ENCODE results near the gene SERPINC1. TPM values are rescaled to one million over a fixed set of nuclear protein-coding genes. Genes with fewer than 3 reads are reported as not detected.

The SERPINC1 gene
- total RNA-seq, 1 donor from 2014 or later, result not detected

DNA sequence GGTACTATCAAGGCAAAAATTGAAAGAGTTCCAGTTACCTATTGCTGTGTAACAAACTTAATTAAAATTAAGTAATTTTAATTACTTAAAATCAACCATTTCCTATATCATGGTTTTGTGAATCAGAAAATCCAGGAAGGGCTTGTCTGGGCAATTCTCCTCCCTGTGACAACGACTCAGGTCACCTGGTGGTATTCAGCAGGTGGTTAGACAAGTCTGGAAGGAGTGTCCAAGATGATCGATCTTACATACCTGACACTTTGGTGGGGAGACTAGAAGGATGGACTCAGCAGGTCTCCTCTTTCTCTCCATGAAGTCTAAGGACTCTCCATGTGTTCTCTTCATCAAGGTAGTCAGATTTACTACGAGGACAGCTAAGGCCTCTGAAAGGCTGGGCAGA is 22.9 kb downstream of the SERPINC1 start:
- H3K27me3 Mint-ChIP-seq (ENCODE audit: insufficient read depth, low read depth), result peaks cover 2% of the 10 kb centered on the region
- Histone ChIP-seq H3K27me3 (no peaks in the 10 kb centered on the region), H3K4me3 (no peak overlapping the region), H4K20me1 (ENCODE audit: low read depth) (no peaks in the 10 kb centered on the region), H3K36me3 (no peaks in the 10 kb centered on the region), H3F3A (ENCODE audit: low read depth) (no peaks in the 10 kb centered on the region), H3K79me2 (ENCODE audit: low read depth) (no peaks in the 10 kb centered on the region), H3K9me3 (ENCODE audit: low read depth) (no peaks in the 10 kb centered on the region), H3K4me2 (no peak overlapping the region), H3K27ac (no peak overlapping the region), H3K4me1 (no peaks in the 10 kb centered on the region), H3K9ac (no peak overlapping the region), H2AFZ (replicated peaks) (no peak overlapping the region)
- H3K36me3 Mint-ChIP-seq, result peaks cover 11% of the 10 kb centered on the region
- TF ChIP-seq EZH2 (IDR thresholded peaks at IDR 0.05), result no peak
- TF ChIP-seq, protein P1, sequence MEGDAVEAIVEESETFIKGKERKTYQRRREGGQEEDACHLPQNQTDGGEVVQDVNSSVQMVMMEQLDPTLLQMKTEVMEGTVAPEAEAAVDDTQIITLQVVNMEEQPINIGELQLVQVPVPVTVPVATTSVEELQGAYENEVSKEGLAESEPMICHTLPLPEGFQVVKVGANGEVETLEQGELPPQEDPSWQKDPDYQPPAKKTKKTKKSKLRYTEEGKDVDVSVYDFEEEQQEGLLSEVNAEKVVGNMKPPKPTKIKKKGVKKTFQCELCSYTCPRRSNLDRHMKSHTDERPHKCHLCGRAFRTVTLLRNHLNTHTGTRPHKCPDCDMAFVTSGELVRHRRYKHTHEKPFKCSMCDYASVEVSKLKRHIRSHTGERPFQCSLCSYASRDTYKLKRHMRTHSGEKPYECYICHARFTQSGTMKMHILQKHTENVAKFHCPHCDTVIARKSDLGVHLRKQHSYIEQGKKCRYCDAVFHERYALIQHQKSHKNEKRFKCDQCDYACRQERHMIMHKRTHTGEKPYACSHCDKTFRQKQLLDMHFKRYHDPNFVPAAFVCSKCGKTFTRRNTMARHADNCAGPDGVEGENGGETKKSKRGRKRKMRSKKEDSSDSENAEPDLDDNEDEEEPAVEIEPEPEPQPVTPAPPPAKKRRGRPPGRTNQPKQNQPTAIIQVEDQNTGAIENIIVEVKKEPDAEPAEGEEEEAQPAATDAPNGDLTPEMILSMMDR (IDR thresholded peaks at IDR 0.05), result no peak
- TF ChIP-seq EZH2phosphoT487 (IDR thresholded peaks at IDR 0.05), result no peak
- no peak overlapping the region for H3K27ac Mint-ChIP-seq
- H3K4me3 Mint-ChIP-seq, result no peak overlapping the region
- no peak for DNase-seq (ENCODE audit: low spot score)
- no peaks in the 10 kb centered on the region for H3K4me1 Mint-ChIP-seq
- no peaks in the 10 kb centered on the region for H3K9me3 Mint-ChIP-seq

DNA sequence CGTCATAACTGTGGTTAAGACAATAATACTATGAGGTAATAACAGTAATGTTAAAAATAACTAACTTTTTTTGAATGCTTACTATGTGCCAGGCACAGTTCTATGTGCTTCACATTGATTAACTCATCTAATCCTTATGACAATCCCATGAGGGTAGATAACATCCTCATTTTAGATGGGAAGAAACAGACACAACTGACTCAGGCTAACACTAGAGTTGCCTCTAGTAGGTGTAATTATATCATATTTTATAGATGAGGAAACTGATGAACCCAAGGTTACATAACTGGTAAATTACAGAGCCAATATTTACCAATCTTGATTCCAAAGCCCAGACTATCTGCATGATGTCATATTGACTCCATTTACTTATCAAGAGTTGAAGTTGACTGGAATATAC is 23.5 kb downstream of the SERPINC1 start:
- Mint-ChIP-seq H3K27me3 (ENCODE audit: insufficient read depth, low read depth) (peaks cover 2% of the 10 kb centered on the region), H3K4me1 (no peaks in the 10 kb centered on the region), H3K4me3 (no peak overlapping the region), H3K9me3 (no peaks in the 10 kb centered on the region), H3K36me3 (peaks cover 10% of the 10 kb centered on the region), H3K27ac (no peak overlapping the region)
- Histone ChIP-seq H3K4me1 (no peaks in the 10 kb centered on the region), H3K4me3 (no peak overlapping the region), H3K79me2 (ENCODE audit: low read depth) (no peaks in the 10 kb centered on the region), H2AFZ (replicated peaks) (no peak overlapping the region), H3K9ac (no peak overlapping the region), H4K20me1 (ENCODE audit: low read depth) (no peaks in the 10 kb centered on the region), H3K36me3 (no peaks in the 10 kb centered on the region), H3K27me3 (no peaks in the 10 kb centered on the region), H3F3A (ENCODE audit: low read depth) (no peaks in the 10 kb centered on the region), H3K4me2 (no peak overlapping the region), H3K9me3 (ENCODE audit: low read depth) (no peaks in the 10 kb centered on the region), H3K27ac (no peak overlapping the region)
- DNase-seq (ENCODE audit: low spot score), result no peak
- TF ChIP-seq, protein P1 (IDR thresholded peaks at IDR 0.05), result no peak
- TF ChIP-seq EZH2 (IDR thresholded peaks at IDR 0.05) (no peak), EZH2phosphoT487 (IDR thresholded peaks at IDR 0.05) (no peak)

DNA sequence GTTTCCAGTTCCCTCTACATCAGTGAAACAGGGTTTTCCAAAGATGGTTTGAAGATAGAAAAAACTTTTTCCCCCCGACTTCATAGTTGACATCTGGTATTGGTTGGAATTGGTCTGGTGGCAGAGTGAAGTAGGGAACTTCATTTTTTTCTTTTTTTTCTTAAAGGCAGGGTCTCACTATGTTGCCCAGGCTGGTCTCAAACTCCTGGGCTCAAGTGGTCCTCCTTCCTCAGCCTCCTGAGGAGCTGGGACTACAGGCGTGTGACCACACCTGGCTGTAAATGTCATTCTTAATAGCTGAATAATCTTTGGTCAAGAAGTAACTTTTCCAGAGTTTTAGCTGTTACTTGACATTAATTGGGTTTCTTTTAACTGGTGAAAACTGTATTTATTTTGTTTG is 27.2 kb downstream of the SERPINC1 start:
- Mint-ChIP-seq H3K36me3 (peaks cover 24% of the 10 kb centered on the region), H3K4me1 (no peaks in the 10 kb centered on the region), H3K9me3 (no peaks in the 10 kb centered on the region), H3K27ac (no peak overlapping the region), H3K27me3 (ENCODE audit: insufficient read depth, low read depth) (peaks cover 2% of the 10 kb centered on the region), H3K4me3 (no peak overlapping the region)
- no peak overlapping the region for H3K4me2 ChIP-seq
- no peak for DNase-seq (ENCODE audit: low spot score)
- H3K9ac ChIP-seq, result no peak overlapping the region
- no peak for TF ChIP-seq EZH2phosphoT487 (IDR thresholded peaks at IDR 0.05)
- no peak for TF ChIP-seq EZH2 (IDR thresholded peaks at IDR 0.05)
- TF ChIP-seq, protein P1 (IDR thresholded peaks at IDR 0.05), result no peak
- no peaks in the 10 kb centered on the region for H3K9me3 ChIP-seq (ENCODE audit: low read depth)
- H2AFZ ChIP-seq (replicated peaks), result no peak overlapping the region
- no peaks in the 10 kb centered on the region for H3F3A ChIP-seq (ENCODE audit: low read depth)
- no peaks in the 10 kb centered on the region for H3K27me3 ChIP-seq
- no peak overlapping the region for H3K27ac ChIP-seq
- no peaks in the 10 kb centered on the region for H4K20me1 ChIP-seq (ENCODE audit: low read depth)
- no peaks in the 10 kb centered on the region for H3K36me3 ChIP-seq
- H3K79me2 ChIP-seq (ENCODE audit: low read depth), result no peaks in the 10 kb centered on the region
- H3K4me3 ChIP-seq, result no peak overlapping the region
- no peaks in the 10 kb centered on the region for H3K4me1 ChIP-seq
